ENCODE results near the gene PROK2.
A peak's percentile ranks its signal among the peaks of the same experiment; 100 is the strongest.

Gene PROK2

GRCh38 chr3:71733319-71733718, 51.6 kb downstream of the PROK2 start:
- DNase-seq = no peak

GRCh38 chr3:71732637-71733036, 52.3 kb downstream of the PROK2 start:
- DNase-seq = no peak

- no peak for DNase-seq
Measured at GRCh38 chr3:71728632-71729342, 56.2 kb downstream of the PROK2 start.

- peak; percentile 40 for DNase-seq
Measured at GRCh38 chr3:71726146-71726545, 58.8 kb downstream of the PROK2 start.

- peak; percentile 19 for DNase-seq
Measured at GRCh38 chr3:71725271-71725991, 59.5 kb downstream of the PROK2 start, which contains the start of gene EIF4E3. EIF4E3 (minus strand) TSS chr3:71725402; CDS start chr3:71725367, 35 bp downstream.

- peak; percentile 25 for DNase-seq
Measured at GRCh38 chr3:71724584-71725270, 60.2 kb downstream of the PROK2 start.

GRCh38 chr3:71724171-71724453, 60.8 kb downstream of the PROK2 start:
- no peak for DNase-seq

GRCh38 chr3:71723452-71724170, 61.3 kb downstream of the PROK2 start:
- peak; percentile 38 for DNase-seq

GRCh38 chr3:71722693-71723092, 62.3 kb downstream of the PROK2 start:
- DNase-seq = no peak

Measured in activated gamma-delta T cell treated with Interleukin-2 at 50 U/mL for 16 hours (primary cell).